Measurements from ENCODE around the gene CD96.

Gene CD96

DNA sequence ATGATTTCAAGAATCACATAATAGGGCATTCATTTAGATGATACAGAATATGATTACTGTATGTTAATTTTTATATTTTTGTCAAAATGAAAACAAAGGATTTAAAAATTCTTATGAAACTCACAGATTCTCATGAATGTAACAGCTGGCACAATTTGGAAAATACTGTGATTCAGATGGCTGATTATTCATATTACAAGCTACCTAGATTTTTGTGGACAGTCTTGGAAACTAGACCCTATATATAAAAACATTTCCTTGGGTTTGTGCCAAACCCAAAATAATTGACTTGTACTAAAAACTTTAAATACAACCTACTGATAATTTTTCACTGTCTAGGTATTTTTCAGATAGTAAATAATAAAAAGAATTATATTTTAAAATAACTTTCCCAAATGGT, 26.9 kb downstream of the CD96 start:
- no peaks in the 10 kb centered on the region for H3K36me3 ChIP-seq

GRCh38 chr3:111570404-111571030, 28.5 kb downstream of the CD96 start:
- TF ChIP-seq CTCF (IDR thresholded peaks at IDR 0.05; ENCODE audit: low read depth, low read length): no peak
- no peaks in the 10 kb centered on the region for H3K36me3 ChIP-seq

More for the DNA sequence above, 26.9 kb downstream of the CD96 start:
- H3K27me3 ChIP-seq: no peaks in the 10 kb centered on the region
- no peak for DNase-seq
- no peak for TF ChIP-seq CTCF (IDR thresholded peaks at IDR 0.05; ENCODE audit: low read depth, low read length)
- H3K4me3 ChIP-seq (ENCODE audit: low read depth, low read length): no peak overlapping the region
- H3K9me3 ChIP-seq: no peaks in the 10 kb centered on the region
- no peaks in the 10 kb centered on the region for H3K4me1 ChIP-seq

GRCh38 chr3:111571282-111571681, 29.3 kb downstream of the CD96 start:
- no peak overlapping the region for H3K4me3 ChIP-seq (ENCODE audit: low read depth, low read length)
- H3K27me3 ChIP-seq: no peaks in the 10 kb centered on the region
- no peaks in the 10 kb centered on the region for H3K4me1 ChIP-seq
- no peaks in the 10 kb centered on the region for H3K9me3 ChIP-seq
- no peaks in the 10 kb centered on the region for H3K36me3 ChIP-seq
- DNase-seq: no peak
- TF ChIP-seq CTCF (IDR thresholded peaks at IDR 0.05; ENCODE audit: low read depth, low read length): no peak

More at GRCh38 chr3:111570404-111571030, 28.5 kb downstream of the CD96 start:
- Histone ChIP-seq H3K4me1 (no peaks in the 10 kb centered on the region), H3K4me3 (ENCODE audit: low read depth, low read length) (no peak overlapping the region), H3K27me3 (no peaks in the 10 kb centered on the region), H3K9me3 (no peaks in the 10 kb centered on the region)
- DNase-seq: no peak

DNA sequence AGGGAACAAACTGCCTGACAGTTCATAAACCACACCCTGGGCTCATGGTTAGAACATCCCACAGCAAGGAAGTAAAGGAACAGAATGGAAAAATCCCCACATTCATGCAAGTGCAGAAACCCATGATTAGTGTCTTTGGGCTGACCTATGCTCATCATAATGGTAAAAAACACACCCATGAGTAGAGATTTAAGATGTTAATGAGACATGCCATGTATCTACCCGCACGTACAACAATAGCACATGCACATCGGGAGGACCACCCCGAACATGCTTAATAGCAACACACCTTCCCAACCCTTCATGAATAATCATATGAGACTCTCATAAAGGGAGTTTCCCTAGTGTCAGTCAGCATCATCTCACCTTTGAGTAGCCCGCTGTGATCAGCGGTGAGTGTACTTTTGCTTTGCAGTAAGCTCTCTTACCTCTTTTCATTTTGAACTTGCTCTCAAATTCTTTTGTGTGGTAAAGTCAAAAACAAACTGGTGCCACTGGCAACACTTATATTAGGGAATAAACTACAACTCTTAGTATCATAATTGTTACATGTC, 30.0 kb downstream of the CD96 start:
- Histone ChIP-seq H3K36me3 (no peaks in the 10 kb centered on the region), H3K4me3 (ENCODE audit: low read depth, low read length) (no peak overlapping the region), H3K4me1 (no peaks in the 10 kb centered on the region), H3K27me3 (no peaks in the 10 kb centered on the region), H3K9me3 (no peaks in the 10 kb centered on the region)
- DNase-seq: no peak
- TF ChIP-seq CTCF (IDR thresholded peaks at IDR 0.05; ENCODE audit: low read depth, low read length): no peak

DNA sequence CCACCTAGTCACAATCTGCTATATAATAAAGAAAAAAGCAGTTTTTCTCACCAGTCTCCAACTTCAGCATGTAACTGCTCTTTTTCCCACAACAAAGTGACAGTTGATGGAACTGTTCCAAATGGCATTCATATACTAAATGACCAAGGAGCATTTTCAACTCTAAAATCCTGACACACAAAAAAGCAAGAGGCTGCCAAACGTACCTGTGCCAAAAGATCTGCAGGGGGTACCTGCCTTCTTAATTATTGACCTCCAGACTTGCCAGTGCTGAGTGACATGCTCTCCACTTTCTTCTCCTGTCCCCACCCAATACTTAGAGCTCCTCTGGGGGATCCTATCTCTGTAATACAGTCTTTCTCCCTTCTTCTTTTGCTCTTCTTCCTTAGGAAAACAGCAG, 35.1 kb downstream of the CD96 start:
- no peaks in the 10 kb centered on the region; the same call in 1 of the 2 replicates for H3K27me3 ChIP-seq
- H3K4me3 ChIP-seq (ENCODE audit: low read depth, low read length): no peak overlapping the region
- no peaks in the 10 kb centered on the region for H3K4me1 ChIP-seq
- H3K9me3 ChIP-seq: no peaks in the 10 kb centered on the region
- H3K36me3 ChIP-seq: no peaks in the 10 kb centered on the region
- no peak for DNase-seq
- no peak for TF ChIP-seq CTCF (IDR thresholded peaks at IDR 0.05; ENCODE audit: low read depth, low read length)
